Stimulated activated CD4-positive, alpha-beta T cell treated with anti-CD3 and anti-CD28 coated beads, Interleukin-2, amount 100 ng/mL, for 4 hours (primary cell): ENCODE results near the gene CORO2A.

Experiments used
- DNase-seq: peaks from one replicate; pipeline ENCODE4 v3.0.0-alpha.2; 2020; ENCODE audit warnings: low read depth

CORO2A gene

DNA sequence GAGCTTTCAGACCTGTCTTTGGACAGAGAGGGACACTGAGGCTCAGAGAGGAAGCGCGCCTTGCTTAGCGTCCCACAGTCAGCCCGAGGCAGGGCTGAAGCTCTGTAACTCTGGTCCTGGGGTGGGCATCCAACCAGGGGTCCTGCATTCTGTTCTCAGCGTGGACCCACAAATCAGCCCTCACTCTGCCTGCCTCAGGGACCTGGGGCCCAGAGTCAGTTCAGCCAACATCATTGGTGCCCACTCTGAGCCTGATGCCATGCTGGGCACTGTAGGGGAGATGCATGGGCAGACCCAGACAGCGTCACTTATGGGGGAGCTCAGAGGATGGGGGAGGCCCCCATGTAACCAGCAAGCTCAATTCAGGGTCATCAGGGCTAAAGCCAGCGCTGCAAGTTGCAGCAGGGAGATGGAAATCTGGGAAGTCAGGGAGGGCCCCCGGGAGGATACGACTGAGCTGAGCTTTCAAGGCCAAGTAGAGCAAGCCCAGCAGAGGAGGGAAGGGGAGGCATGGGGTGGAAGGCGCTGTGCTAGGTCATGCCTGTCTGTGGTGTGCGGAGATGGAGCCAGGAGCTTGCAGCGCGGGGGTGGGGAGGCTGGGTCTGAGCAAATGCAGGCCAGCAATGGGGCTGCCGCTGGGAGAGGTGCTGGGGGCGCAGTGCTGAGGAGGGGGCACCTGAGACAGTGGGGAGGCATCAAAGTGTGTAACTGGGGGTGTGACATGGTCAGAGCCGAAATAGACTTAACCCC, 21.1 kb downstream of the CORO2A start:
- no peak for DNase-seq

DNA sequence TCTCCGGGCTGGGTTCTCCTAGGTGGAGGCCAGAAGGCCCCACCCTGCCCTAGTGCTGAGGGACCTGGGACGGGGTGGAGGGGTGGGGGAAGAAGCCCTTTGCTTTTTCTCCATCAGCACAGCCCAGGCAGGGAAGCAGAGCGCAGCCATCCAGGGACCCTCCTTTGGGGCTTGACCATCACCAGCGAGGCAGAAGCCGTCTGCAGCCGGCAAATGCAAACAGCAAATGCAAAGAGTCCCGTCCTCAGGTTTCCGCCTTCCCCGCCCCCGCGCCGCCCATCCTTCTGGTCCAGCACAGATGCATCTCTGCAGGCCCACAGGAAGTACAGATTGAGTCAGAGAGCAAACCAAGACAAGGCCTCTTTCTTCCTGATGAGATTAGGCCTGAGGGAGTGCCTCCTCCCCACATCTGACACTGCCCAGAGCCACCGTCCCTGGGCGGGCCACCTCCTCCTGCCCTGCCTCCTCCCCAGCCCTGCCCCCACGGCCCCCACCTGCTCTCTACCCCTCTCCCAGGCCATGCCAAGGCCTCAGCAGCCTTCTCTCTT, 23.4 kb downstream of the CORO2A start:
- no peak for DNase-seq

DNA sequence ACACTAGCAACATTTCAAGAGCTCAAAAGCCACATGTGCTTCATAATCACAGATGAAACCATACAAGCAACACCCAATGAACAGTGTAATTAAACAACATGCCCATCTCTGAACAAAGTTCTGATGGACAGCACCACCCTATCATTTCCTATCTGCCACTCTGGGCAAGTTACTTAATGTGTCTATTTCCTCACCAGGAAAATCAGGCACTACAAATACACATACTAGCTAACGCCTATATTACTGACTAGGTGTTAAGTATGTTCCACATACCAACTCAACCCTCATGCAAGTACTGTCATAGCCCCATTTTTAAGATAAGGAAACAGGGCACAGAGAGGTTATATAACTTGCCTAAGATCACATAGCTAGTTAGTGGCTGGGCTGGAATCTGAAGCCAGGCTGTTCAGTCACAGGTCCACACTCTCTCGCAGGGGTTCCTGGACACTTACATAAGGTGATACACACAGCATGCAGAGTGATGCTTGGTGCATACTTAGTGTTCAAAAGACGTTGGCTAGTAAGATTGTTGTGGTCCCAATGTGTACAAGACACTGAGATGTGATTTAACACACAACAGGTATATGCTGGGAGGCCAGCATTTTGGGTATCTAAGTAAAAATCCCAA, 24.2 kb downstream of the CORO2A start:
- DNase-seq = no peak

DNA sequence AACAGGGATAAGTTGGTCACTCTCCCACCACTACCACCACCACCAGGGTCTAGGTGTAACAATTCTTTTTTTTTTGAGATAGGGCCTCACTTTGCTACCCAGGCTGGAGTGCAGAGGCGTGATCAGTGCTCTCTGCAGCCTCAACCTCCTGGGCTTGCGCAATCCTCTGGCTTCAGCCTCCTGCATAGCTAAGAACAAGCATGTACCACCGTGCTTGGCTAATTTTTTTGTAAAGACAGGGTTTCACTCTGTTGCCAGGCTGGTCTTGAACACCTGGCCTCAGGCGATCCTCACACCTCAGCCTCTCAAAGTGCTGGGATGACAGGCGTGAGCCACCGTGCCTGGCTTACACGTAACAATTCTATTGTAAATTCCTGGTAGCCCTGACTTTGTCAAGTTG, 27.5 kb downstream of the CORO2A start:
- DNase-seq = no peak

DNA sequence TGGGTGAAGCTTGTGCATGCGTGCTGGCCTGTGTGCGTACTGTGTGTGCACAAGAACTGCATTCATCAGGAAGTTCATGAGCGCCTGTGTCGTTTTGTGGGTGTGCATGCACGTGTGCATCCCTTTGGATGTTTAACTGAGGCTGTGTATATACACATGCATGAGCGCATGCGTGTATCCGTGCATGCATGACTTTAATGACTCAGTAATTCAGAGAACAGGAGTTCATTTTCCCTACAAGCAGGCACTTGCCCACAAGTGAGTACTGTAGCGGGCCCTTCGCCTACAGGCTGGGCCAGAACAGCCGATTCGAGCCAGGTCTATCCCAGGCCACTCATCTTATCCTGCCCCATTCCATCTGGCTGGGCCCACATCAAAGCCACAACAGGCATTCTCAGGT, 29.8 kb downstream of the CORO2A start:
- DNase-seq = no peak

DNA sequence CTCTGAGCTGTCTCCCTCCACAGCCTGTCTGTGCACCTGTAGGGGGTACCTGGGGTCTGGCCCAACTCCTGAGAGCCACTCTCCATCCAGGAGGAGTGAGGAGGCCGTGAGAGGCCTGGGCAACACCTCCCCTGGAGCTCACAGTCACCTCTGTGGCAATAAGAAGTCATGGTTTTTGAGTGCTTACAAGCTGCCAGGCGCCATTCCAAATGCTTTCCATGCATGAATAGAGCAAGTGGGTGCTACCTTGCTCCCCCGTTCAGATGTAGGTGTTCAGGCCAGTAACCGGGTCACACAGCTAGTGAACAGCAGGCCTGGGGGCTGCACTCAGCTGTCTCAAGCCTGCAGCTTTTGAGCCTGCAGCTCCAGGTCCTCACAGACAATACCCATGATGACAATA, 30.6 kb downstream of the CORO2A start:
- DNase-seq = no peak

DNA sequence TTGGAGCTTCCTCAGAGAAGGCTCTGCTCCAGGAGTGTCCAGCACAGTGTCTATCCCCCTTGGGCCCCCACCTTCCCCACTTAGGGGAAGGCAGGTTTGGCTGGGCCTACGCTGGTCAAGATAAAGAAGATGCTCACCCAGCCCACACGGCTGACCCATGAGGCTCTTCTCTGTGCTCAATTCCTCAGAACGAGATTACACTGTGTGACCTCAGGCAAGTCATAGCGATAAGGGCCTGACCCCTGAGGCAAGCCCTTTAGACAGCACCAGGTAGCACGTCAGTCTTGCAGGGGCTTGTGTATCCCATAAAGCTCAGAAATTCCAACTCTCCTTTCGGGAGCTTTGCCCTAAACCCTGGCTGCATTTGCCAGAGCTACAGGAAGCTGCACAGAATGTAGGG, 32.6 kb downstream of the CORO2A start:
- no peak for DNase-seq

DNA sequence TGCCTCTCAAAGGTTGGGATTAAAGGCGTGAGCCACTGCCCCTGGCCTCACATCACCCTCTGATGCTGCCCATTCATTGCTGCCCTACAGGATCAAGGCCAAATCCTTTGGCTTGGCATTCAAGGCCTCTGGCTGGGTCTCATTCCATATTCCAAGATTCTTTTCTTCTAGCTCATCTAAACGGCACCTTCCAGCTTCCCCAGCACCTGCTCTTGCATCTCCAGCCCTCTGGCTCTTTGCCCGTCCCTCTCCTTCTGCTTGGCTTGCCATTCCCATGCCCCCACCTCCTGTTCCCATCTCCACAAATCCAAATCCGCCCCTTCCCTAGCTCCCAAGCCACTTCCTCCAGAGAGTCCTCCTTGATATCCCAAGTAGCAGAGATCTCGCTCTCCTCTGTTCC, 33.1 kb downstream of the CORO2A start:
- DNase-seq = no peak

DNA sequence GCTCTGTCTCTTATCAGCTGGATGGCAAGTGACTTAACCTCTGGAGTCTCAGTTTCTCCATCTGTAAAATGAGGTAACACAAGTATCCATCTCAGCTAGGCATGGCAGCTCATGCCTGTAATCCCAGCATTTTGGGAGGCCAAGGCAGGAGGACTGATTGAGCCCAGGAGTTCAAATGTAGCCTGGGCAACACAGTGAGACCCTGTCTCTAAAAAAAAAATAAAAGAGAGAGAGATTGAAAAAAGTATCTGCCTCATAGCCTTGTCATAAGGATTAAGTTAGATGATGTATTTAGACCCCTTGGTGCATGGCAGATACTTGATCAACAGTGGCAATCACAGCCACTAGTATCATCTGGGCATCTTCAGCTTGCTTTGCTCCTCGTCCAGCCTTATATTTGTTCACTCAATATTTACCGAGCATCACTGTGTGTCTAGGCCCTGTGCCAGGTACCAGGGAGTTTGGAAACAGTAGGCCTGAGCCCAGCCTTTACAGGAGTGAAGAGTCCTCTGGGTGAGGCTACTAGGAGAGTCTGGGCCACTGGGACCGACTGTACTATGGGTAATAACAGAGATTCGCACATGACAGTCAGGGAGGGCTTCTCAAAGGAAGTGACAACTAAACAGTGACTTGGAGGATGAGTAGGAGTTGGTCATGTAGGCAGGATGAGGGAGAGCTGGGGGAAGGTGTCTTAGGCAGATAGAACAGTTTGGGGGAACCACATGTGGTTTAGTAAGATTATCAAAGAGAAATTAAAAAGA, 34.2 kb downstream of the CORO2A start:
- no peak for DNase-seq

DNA sequence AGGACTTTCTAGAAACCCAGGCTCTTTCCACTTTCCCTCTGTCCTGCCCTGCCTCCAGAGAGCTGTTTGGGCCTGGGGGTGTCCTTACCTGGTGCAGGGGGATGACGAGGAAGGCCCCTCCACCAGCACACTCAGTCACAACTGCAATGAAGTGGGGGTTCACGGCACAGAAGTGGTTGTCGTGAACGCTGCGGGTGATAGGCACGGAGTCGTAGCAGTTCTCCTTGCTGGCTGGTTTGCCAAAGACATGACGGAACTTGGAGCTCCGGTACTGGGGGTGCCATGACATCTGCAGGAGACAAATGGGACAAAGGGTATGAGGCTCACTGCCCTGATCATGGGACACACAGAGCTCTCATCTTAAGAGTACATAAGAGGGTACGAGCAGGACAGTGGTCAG, 35.1 kb downstream of the CORO2A start:
- no peak for DNase-seq

DNA sequence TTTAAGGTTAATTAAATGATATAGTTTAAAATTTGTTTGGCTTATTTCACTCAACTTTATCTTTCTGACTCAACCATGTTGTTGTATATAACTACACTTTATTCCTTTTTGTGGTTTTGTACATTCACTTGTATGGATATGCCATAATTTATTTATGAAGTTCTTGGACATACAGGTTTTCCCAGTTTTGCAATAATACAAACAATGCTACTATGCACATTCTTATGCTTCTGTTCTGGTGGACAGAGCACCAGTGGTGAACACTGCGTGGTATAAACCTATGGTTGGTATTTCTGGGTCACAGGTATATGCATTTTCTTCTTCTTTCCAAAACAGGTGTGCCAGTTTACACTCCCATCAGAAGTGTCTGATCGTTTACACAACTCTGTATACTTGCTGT, 37.8 kb downstream of the CORO2A start:
- DNase-seq = no peak

DNA sequence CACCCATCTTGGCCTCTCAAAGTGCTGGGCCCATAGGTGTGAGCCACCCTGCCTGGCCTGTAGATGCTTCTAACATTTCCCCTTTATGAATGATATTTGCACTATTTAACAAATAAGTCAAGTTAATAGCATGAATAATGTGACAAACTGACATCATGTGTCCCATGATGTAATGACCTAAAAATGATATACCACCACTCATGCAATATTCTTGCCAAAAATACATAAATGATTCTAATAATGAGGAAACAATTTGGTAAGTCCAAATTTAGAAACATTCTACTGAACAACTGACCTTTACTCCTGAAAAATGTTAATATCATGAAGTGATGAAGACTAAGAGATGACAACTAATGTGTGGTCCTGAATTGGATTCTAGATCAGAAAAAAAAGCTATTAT, 39.9 kb downstream of the CORO2A start:
- no peak for DNase-seq

DNA sequence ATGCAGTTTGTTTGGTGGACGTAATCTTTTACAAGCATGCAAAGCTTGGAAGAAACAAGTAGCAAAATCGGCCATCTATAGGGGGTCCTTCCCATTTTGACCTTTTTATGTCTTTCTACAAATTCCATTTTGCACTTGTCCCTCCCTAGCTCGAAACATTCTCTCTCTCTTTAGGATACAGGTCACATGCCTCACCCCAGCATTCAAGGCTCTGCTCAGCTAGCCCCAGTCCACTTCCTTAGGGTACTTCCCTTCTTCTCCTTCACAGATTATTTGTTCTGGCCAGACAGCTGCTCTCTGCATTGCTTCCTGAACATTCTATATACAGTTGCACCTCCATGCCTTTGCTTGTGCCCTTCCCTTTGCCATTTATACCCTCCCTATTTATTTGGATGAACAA, 41.7 kb downstream of the CORO2A start:
- DNase-seq = no peak

DNA sequence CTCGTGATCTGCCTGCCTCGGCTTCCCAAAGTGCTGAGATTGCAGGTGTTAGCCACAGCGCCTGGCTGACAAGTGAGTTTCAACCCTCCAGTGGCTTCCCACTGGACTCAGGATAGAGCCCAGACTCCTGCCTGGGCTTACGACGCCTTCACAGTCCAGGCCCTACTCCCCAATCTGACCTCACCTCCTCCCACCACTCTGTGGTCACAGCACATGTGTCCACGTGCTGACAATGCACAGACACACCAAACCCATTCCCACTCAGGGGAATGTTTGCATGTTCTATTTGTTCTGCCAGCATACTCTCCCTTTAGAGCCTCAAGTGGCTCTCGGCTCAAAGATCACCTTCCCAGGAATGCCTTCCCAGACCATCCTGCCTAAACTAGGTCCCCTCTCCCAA, 42.3 kb downstream of the CORO2A start:
- DNase-seq = no peak

DNA sequence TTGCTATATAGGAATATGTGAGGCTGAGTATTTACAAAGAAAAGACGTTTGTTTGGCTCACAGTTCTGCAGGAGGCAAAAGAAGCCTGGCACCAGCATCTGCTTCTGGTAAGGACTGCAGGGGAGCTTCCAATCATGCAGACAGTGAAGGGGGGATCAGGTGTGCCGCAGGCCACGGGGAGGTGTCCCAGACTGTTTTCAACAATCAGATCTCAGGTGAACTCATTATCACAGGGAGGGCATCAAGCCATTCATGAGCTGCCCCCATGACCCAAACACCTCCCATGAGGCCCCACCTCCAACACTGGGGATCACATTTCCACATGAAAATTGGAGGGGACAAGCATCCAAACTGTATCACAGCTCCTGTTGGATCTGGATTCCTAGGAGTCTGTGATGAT, 43.0 kb downstream of the CORO2A start:
- no peak for DNase-seq

DNA sequence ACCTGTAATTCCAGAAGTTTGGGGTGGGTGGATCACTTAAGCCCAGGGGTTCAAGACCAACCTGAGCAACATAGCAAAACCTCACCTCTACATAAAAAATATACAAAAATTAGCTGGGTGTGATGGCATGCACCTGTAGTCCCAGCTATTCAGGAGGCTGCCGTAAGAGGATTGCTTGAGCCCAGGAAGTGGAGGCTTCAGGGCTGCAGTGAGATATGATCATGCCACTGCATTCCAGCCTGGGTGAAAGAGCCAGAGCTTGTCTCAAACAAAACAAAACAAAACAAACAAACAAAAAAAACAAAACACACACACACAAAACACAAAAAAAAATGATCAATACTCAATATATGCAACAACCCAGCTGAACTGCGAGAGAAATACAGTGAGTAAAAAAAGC, 44.0 kb downstream of the CORO2A start:
- no peak for DNase-seq

DNA sequence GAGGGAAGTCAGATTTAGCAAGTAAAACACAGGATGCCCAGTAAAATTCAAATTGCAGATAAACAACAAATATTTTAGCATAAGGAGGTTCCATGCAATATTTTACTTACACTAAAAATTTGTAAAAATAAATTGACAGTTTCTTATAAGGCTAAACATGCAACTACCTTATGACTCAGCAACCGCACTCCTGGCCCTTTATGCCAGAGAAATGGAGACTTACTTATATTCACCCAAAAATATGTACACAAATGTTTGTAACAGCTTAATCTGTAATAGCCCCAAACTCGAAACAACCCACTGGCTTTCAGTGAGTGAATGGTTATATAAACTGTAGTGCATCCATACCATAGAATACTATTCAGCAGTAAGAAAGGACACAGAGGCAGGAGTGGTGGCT, 44.9 kb downstream of the CORO2A start:
- no peak for DNase-seq

DNA sequence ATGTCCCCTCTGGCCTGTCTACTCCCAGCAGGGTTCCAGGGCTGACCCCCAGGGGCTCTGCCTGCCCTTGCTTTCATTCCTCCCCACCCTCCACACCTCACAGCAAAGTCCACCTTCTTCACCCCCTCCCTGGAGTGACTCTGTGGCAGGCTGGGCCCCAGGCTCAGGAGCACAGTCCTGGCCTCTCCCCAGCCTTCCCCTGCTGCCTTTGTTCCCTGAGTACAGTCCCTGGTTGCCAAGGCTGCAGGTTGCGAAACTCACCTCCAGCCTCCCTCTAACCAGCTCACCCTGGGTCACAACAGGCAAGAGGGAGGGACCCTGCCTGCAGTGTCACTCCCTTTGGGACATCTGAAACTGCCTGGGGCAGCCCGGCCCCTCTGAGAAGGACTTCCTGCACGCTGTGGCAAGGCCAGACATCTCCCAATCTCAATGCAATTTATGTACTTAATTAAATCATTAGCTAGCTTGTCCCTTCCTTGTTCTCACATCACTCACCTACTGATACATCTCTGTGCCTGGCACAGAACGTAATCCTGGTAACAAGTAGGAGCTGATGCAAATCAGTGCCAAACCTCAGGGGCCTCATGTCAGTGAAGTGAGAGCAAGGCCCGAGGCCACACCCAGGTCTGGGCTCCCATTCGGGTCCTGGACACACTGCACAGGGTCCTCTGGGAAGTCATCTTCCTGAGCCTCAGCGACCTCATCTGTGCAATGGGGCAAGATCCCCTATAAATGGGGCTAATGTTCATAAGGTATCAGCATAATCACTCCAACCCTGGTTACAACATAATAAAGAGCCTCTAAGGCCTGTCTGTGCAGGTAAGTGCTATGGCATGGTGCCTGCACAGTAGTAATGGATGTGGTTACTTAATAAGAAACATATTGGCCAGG, 46.1 kb downstream of the CORO2A start:
- no peak for DNase-seq

DNA sequence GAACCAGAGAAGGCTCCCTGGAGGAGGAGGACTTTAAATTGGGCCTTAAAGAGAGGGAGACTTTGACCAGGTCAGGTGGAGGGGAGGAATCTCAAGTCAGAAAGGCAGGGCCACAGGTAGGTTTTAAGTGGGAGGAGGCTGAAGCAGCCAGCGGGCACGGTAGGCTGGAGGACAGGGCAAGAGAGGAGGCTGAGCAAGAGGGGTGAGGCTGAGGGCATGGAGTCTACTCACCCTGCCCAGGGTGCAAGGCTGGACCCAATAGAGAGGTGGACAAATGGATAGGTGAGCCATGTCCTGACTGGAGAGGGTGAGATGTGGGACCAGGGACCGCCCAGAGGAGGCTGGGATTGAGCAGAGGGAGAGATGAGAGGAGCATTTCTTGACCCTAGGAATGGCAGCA, 47.8 kb downstream of the CORO2A start:
- no peak for DNase-seq

DNA sequence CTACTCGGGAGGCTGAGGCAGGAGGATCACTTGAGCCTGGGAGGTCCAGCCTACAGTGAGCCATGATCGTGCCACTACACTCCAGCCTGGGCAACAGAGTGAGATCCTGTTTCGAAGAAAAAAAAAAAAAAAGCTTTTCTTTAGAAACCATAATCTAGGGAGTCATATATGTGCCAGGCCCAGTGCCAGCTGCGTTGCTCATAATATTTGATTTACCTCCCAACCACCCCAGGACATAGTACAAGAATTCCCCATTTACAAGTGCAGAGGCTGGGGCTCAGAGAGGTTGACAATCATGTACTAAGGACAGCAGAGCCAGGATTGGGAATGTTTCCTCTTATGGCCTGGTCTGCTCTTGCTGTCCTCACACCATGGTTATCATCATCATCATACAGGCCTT, 48.4 kb downstream of the CORO2A start:
- no peak for DNase-seq

DNA sequence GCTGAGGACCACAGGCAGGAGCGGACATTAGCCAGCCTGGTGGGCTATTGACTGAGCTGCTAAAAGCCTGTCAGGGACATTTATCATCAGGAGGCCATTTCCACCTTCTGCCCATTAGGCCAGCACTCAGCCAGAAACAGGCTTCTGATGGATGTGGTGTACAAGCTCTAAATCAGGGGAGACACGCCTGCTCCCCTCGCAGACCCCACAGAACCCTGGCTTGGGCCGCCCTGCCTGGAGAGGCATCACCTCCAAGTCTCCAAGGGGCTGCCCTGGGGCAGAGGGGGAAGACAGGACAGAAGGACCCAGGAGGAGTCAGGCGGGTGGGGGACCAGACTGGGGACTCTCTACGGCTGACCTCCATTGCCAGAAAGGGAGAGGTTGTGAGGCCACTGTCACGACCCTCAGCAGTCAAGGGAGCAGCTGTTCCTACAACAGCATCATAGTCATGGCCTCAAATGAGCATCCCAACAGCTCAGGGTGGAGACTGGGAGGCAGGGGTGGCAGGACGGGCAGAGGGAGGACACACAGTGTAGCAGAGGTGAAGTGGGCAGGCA, 49.4 kb downstream of the CORO2A start:
- DNase-seq = no peak
